SH-SY5Y (cell line): ENCODE results near the gene PIK3C3.

Experiments used
- GATA2 ChIP-seq: IDR thresholded peaks from 2 replicates; pipeline ENCODE4 v1.6.1; 2011; ENCODE audit warnings: mild to moderate bottlenecking, low read depth, low read length
- GATA3 ChIP-seq: IDR thresholded peaks from 2 replicates; pipeline ENCODE4 v1.6.1; 2011; ENCODE audit warnings: low read depth, mild to moderate bottlenecking, low read length, moderate library complexity

GRCh38 chr18:42069036-42069435, 114.0 kb downstream of the PIK3C3 start:
- TF ChIP-seq GATA2 = no peak
- TF ChIP-seq GATA3 = no peak
